Measurements from ENCODE around the gene DDX43.
"Not testable (repeated sequence)": the region's sequence is repeated elsewhere in the genome, so short reads cannot be mapped to it uniquely, and the experiment has no call there.

The DDX43 gene

GRCh38 chr6:73388800-73389512, 5.7 kb upstream of the DDX43 start:
- peak; percentile 81 for DNase-seq (ENCODE audit: low spot score)

- DNase-seq (ENCODE audit: low spot score) = no peak
Observed at GRCh38 chr6:73389854-73390253, 4.8 kb upstream of the DDX43 start.

GRCh38 chr6:73391675-73392074, 3.0 kb upstream of the DDX43 start:
- DNase-seq (ENCODE audit: low spot score) = no peak

GRCh38 chr6:73392188-73392587, 2.4 kb upstream of the DDX43 start:
- not testable (repeated sequence) for DNase-seq (ENCODE audit: low spot score)

GRCh38 chr6:73393278-73393677, 1.4 kb upstream of the DDX43 start:
- no peak for DNase-seq (ENCODE audit: low spot score)

- no peak for DNase-seq (ENCODE audit: low spot score)
Observed at GRCh38 chr6:73395875-73396274, 1.2 kb downstream of the DDX43 start.

GRCh38 chr6:73400656-73401055, 6.0 kb downstream of the DDX43 start:
- no peak for DNase-seq (ENCODE audit: low spot score)

- DNase-seq (ENCODE audit: low spot score) = no peak
Observed at GRCh38 chr6:73409395-73409794, 14.8 kb downstream of the DDX43 start.

GRCh38 chr6:73413102-73413501, 18.5 kb downstream of the DDX43 start:
- no peak for DNase-seq (ENCODE audit: low spot score)

GRCh38 chr6:73418081-73418741, 23.6 kb downstream of the DDX43 start:
- no peak for DNase-seq (ENCODE audit: low spot score)

- no peak for DNase-seq (ENCODE audit: low spot score)
Observed at GRCh38 chr6:73421534-73421933, 26.9 kb downstream of the DDX43 start.

GRCh38 chr6:73435236-73435635, 40.6 kb downstream of the DDX43 start:
- no peak for DNase-seq (ENCODE audit: low spot score)

- no peak for DNase-seq (ENCODE audit: low spot score)
Observed at GRCh38 chr6:73443555-73443954, 48.9 kb downstream of the DDX43 start.

GRCh38 chr6:73451223-73452106, 56.8 kb downstream of the DDX43 start:
- peak; percentile 67 for DNase-seq (ENCODE audit: low spot score)

- peak; percentile 62 for DNase-seq (ENCODE audit: low spot score)
Observed at GRCh38 chr6:73452107-73452461, 57.5 kb downstream of the DDX43 start, which contains the start of gene CGAS. CGAS (minus strand) TSS chr6:73452297; CDS start chr6:73452181, 116 bp downstream.

GRCh38 chr6:73455865-73456629, 61.4 kb downstream of the DDX43 start:
- DNase-seq (ENCODE audit: low spot score) = no peak

- DNase-seq (ENCODE audit: low spot score) = not testable (repeated sequence)
Observed at GRCh38 chr6:73459474-73459873, 64.8 kb downstream of the DDX43 start.

- no peak for DNase-seq (ENCODE audit: low spot score)
Observed at GRCh38 chr6:73460056-73460455, 65.4 kb downstream of the DDX43 start.

GRCh38 chr6:73461537-73462350, 67.1 kb downstream of the DDX43 start, which contains the start of gene MTO1:
MTO1 (plus strand) TSS chr6:73461737; CDS start chr6:73461855, 118 bp downstream.
- DNase-seq (ENCODE audit: low spot score) = peak; percentile 89

All from iPS-NIHi11 (cell line).